ENCODE measurements around the gene IFITM5.
"Not testable (repeated sequence)": the region's sequence is repeated elsewhere in the genome, so short reads cannot be mapped to it uniquely, and the experiment has no call there.

GRCh38 chr11:311013-311748 is 11.9 kb upstream of the IFITM5 start:
- not testable (repeated sequence) for TF ChIP-seq POLR2AphosphoS5 (IDR thresholded peaks at IDR 0.05; ENCODE audit: low read depth, low read length); TCF7L2 (IDR thresholded peaks at IDR 0.05; ENCODE audit: low read depth, low read length); SIN3A (IDR thresholded peaks at IDR 0.05; ENCODE audit: borderline replicate concordance, insufficient read depth, low read depth, low read length)
- TF ChIP-seq, protein P1, sequence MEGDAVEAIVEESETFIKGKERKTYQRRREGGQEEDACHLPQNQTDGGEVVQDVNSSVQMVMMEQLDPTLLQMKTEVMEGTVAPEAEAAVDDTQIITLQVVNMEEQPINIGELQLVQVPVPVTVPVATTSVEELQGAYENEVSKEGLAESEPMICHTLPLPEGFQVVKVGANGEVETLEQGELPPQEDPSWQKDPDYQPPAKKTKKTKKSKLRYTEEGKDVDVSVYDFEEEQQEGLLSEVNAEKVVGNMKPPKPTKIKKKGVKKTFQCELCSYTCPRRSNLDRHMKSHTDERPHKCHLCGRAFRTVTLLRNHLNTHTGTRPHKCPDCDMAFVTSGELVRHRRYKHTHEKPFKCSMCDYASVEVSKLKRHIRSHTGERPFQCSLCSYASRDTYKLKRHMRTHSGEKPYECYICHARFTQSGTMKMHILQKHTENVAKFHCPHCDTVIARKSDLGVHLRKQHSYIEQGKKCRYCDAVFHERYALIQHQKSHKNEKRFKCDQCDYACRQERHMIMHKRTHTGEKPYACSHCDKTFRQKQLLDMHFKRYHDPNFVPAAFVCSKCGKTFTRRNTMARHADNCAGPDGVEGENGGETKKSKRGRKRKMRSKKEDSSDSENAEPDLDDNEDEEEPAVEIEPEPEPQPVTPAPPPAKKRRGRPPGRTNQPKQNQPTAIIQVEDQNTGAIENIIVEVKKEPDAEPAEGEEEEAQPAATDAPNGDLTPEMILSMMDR (IDR thresholded peaks at IDR 0.05), result not testable (repeated sequence)
